ENCODE data around the gene GLRA3. TPM values are rescaled to one million over a fixed set of nuclear protein-coding genes. Genes with fewer than 3 reads are reported as not detected.
A peak's percentile ranks its signal among the peaks of the same experiment; 100 is the strongest.
"Not testable (repeated sequence)": the region's sequence is repeated elsewhere in the genome, so short reads cannot be mapped to it uniquely, and the experiment has no call there.

GLRA3 gene
- total RNA-seq, 1 donor from 2014 or later, result not detected

- DNase-seq (ENCODE audit: extremely low read depth, low read depth, low spot score), result no peak
Observed at GRCh38 chr4:174716986-174717770, 111.9 kb downstream of the GLRA3 start.

- DNase-seq (ENCODE audit: extremely low read depth, low read depth, low spot score), result peak; percentile 29
Observed at GRCh38 chr4:174714393-174715211, 114.4 kb downstream of the GLRA3 start.

GRCh38 chr4:174713821-174714220, 115.2 kb downstream of the GLRA3 start:
- DNase-seq (ENCODE audit: extremely low read depth, low read depth, low spot score), result no peak

- no peak for DNase-seq (ENCODE audit: extremely low read depth, low read depth, low spot score)
Observed at GRCh38 chr4:174713181-174713580, 115.9 kb downstream of the GLRA3 start.

- no peak for DNase-seq (ENCODE audit: extremely low read depth, low read depth, low spot score)
Observed at GRCh38 chr4:174709526-174709925, 119.5 kb downstream of the GLRA3 start.

GRCh38 chr4:174708381-174708780, 120.7 kb downstream of the GLRA3 start:
- DNase-seq (ENCODE audit: extremely low read depth, low read depth, low spot score), result no peak

GRCh38 chr4:174707902-174708301, 121.1 kb downstream of the GLRA3 start:
- DNase-seq (ENCODE audit: extremely low read depth, low read depth, low spot score), result no peak

GRCh38 chr4:174707051-174707676, 121.9 kb downstream of the GLRA3 start:
- DNase-seq (ENCODE audit: extremely low read depth, low read depth, low spot score), result no peak

- DNase-seq (ENCODE audit: extremely low read depth, low read depth, low spot score), result no peak
Observed at GRCh38 chr4:174702979-174703478, 126.0 kb downstream of the GLRA3 start.

- DNase-seq (ENCODE audit: extremely low read depth, low read depth, low spot score), result no peak
Observed at GRCh38 chr4:174699654-174700053, 129.4 kb downstream of the GLRA3 start.

GRCh38 chr4:174697896-174698295, 131.2 kb downstream of the GLRA3 start:
- DNase-seq (ENCODE audit: extremely low read depth, low read depth, low spot score), result no peak

- no peak for DNase-seq (ENCODE audit: extremely low read depth, low read depth, low spot score)
Observed at GRCh38 chr4:174697202-174697601, 131.8 kb downstream of the GLRA3 start.

GRCh38 chr4:174696657-174697056, 132.4 kb downstream of the GLRA3 start:
- DNase-seq (ENCODE audit: extremely low read depth, low read depth, low spot score), result no peak

GRCh38 chr4:174691876-174692275, 137.2 kb downstream of the GLRA3 start:
- not testable (repeated sequence) for DNase-seq (ENCODE audit: extremely low read depth, low read depth, low spot score)

- DNase-seq (ENCODE audit: extremely low read depth, low read depth, low spot score), result no peak
Observed at GRCh38 chr4:174690665-174691064, 138.4 kb downstream of the GLRA3 start.

- no peak for DNase-seq (ENCODE audit: extremely low read depth, low read depth, low spot score)
Observed at GRCh38 chr4:174689618-174690017, 139.4 kb downstream of the GLRA3 start.

GRCh38 chr4:174686826-174687225, 142.2 kb downstream of the GLRA3 start:
- DNase-seq (ENCODE audit: extremely low read depth, low read depth, low spot score), result no peak

- peak; percentile 66 for DNase-seq (ENCODE audit: extremely low read depth, low read depth, low spot score)
Observed at GRCh38 chr4:174681723-174682300, 147.2 kb downstream of the GLRA3 start.

GRCh38 chr4:174674305-174674840, 154.7 kb downstream of the GLRA3 start:
- DNase-seq (ENCODE audit: extremely low read depth, low read depth, low spot score), result no peak

GRCh38 chr4:174673865-174674264, 155.2 kb downstream of the GLRA3 start:
- DNase-seq (ENCODE audit: extremely low read depth, low read depth, low spot score), result no peak

- DNase-seq (ENCODE audit: extremely low read depth, low read depth, low spot score), result no peak
Observed at GRCh38 chr4:174672276-174672675, 156.8 kb downstream of the GLRA3 start.
